Measurements from ENCODE around the gene TMEM14B.

TMEM14B gene

DNA sequence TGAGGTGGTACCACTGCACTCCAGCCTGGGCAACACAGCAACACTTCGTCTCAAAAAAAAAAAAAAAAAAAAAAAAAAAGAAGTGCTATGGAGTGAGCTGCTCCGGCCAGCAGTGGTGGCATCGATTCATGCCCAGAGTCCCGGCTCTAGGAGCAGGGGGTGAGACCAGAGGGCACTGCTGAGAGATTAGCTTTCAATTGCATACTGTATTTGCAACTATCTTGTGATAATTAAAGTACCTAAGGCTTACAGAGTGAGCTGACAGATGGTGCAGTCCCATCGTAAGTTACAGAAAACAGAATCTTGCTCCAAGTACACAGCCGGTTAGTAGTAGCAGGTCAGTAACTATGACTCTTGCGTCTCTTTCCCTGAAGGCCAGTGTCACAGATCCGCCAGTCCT lies 31.5 kb downstream of the TMEM14B start:
- no peak for TF ChIP-seq CTCF (IDR thresholded peaks at IDR 0.05; ENCODE audit: insufficient read depth, low read length)
- no peak for TF ChIP-seq SPI1 (IDR thresholded peaks at IDR 0.05; ENCODE audit: borderline replicate concordance, low read depth)
- TF ChIP-seq POLR2AphosphoS5 (IDR thresholded peaks at IDR 0.05; ENCODE audit: low read depth), result no peak
- TF ChIP-seq REST (IDR thresholded peaks at IDR 0.05; ENCODE audit: insufficient replicate concordance, low read depth), result no peak
- DNase-seq (ENCODE audit: low read depth in 1 of 2, low spot score in 1 of 2), result no peak
- no peak overlapping the region for H3K27ac ChIP-seq (replicated peaks)

GRCh38 chr6:10791673-10792072 lies 44.1 kb downstream of the TMEM14B start:
- no peak for DNase-seq (ENCODE audit: low read depth in 1 of 2, low spot score in 1 of 2)
- Histone ChIP-seq H3K27ac (replicated peaks) (no peak overlapping the region), H3K4me3 (replicated peaks; ENCODE audit: insufficient read depth, low read length) (no peak overlapping the region), H3K27me3 (ENCODE audit: insufficient read depth, poor library complexity, severe bottlenecking) (no peaks in the 10 kb centered on the region)
- no peak for TF ChIP-seq SPI1 (IDR thresholded peaks at IDR 0.05; ENCODE audit: borderline replicate concordance, low read depth)
- TF ChIP-seq GABPA (IDR thresholded peaks at IDR 0.05; ENCODE audit: low read depth), result no peak
- TF ChIP-seq POLR2AphosphoS5 (IDR thresholded peaks at IDR 0.05; ENCODE audit: low read depth), result no peak
- TF ChIP-seq CTCF (IDR thresholded peaks at IDR 0.05; ENCODE audit: insufficient read depth, low read length), result no peak
- no peak for TF ChIP-seq REST (IDR thresholded peaks at IDR 0.05; ENCODE audit: insufficient replicate concordance, low read depth)

More for the DNA sequence above, 31.5 kb downstream of the TMEM14B start:
- Histone ChIP-seq H3K4me3 (replicated peaks; ENCODE audit: insufficient read depth, low read length) (no peak overlapping the region), H3K27me3 (ENCODE audit: insufficient read depth, poor library complexity, severe bottlenecking) (no peaks in the 10 kb centered on the region)

GRCh38 chr6:10792101-10792500 lies 44.5 kb downstream of the TMEM14B start:
- no peak for DNase-seq (ENCODE audit: low read depth in 1 of 2, low spot score in 1 of 2)
- Histone ChIP-seq H3K27me3 (ENCODE audit: insufficient read depth, poor library complexity, severe bottlenecking) (no peaks in the 10 kb centered on the region), H3K4me3 (replicated peaks; ENCODE audit: insufficient read depth, low read length) (no peak overlapping the region), H3K27ac (replicated peaks) (no peak overlapping the region)
- TF ChIP-seq GABPA (IDR thresholded peaks at IDR 0.05; ENCODE audit: low read depth) (no peak), REST (IDR thresholded peaks at IDR 0.05; ENCODE audit: insufficient replicate concordance, low read depth) (no peak)

DNA sequence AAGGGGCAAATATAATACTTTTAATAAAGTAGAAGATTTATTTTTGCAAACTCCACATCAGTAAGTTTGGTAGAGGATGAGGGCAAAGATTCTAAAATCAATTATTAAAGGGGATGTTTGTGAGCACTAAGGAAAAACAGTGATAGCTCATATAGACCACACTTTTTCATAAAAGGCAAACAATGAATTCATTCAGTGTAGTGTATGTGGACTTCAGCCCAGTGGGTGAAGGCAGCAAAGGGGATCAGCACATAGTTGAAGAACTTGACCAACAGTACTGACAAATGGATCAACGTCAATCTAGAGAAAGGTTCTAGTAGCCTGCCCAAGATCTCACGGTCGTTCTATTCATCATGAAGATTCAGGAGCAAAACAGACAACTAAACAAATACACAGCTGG lies 45.4 kb downstream of the TMEM14B start:
- no peak for DNase-seq (ENCODE audit: low read depth in 1 of 2, low spot score in 1 of 2)
- H3K27ac ChIP-seq (replicated peaks), result no peak overlapping the region
- no peak overlapping the region for H3K4me3 ChIP-seq (replicated peaks; ENCODE audit: insufficient read depth, low read length)
- TF ChIP-seq POLR2AphosphoS5 (IDR thresholded peaks at IDR 0.05; ENCODE audit: low read depth) (no peak), SPI1 (IDR thresholded peaks at IDR 0.05; ENCODE audit: borderline replicate concordance, low read depth) (no peak), GABPA (IDR thresholded peaks at IDR 0.05; ENCODE audit: low read depth) (no peak), REST (IDR thresholded peaks at IDR 0.05; ENCODE audit: insufficient replicate concordance, low read depth) (no peak), CTCF (IDR thresholded peaks at IDR 0.05; ENCODE audit: insufficient read depth, low read length) (no peak)
- no peaks in the 10 kb centered on the region for H3K27me3 ChIP-seq (ENCODE audit: insufficient read depth, poor library complexity, severe bottlenecking)

All from HL-60 (cell line).